ENCODE data around the gene STPG4. TPM values are rescaled to one million over a fixed set of nuclear protein-coding genes. Genes with fewer than 3 reads are reported as not detected.
A peak's percentile ranks its signal among the peaks of the same experiment; 100 is the strongest.

Gene STPG4
- total RNA-seq, 2 experiments from 2014 or later: 0.44 to 0.64 TPM

DNA sequence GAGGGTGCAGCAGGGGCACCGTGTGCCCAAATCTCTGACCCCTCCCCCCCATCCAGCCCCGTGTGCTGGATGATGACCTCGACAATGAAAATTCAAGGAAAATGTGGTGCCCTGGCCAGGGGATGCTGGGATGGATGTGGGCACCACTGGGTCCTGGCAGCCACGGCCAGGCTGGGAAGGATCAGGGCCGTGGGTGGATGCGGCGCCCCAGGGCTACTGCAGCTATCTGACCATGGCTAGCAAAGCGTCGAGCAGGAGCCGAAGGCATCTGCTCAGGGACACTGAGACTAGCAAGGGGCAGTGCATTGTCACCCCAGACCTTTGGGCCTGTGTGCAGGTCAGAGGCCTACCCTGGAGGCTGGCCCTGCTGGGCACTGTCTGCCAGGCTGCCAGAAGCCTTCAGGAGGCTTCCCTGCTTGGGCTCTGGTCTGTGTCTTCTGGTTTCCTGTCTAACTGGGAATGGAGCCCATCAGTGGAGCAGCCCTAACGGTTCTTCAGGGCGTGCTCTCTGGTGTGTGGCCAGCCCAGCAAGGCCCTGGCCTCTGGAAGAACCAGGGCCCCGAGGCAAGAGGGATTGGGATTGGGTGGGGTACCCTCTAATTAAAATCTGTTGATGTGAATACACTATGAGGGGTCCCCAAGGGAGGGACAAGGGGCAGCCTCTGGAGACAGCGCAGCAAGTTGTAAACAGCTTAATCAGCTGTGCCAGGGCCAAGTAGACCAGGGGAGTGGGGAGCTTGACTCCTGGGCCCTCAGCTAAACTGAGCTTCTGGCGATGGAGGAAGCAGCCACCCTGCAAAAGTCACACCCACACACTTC, 98.0 kb downstream of the STPG4 start:
- Mint-ChIP-seq H3K4me3 (no peak overlapping the region), H3K9me3 (no peaks in the 10 kb centered on the region), H3K27me3 (no peaks in the 10 kb centered on the region), H3K27ac (peak overlapping the region; percentile 86), H3K36me3 (ENCODE audit: low read depth) (peaks cover 21% of the 10 kb centered on the region), H3K4me1 (peaks cover 19% of the 10 kb centered on the region)
- no peak for DNase-seq
- POLR2A ChIA-PET: no interaction called here
- CTCF ChIA-PET: interaction anchor here (1.6 kb wide), 1 partner anchor 12 kb away, joined by 4 read pairs; no protein-coding TSS in a partner anchor

DNA sequence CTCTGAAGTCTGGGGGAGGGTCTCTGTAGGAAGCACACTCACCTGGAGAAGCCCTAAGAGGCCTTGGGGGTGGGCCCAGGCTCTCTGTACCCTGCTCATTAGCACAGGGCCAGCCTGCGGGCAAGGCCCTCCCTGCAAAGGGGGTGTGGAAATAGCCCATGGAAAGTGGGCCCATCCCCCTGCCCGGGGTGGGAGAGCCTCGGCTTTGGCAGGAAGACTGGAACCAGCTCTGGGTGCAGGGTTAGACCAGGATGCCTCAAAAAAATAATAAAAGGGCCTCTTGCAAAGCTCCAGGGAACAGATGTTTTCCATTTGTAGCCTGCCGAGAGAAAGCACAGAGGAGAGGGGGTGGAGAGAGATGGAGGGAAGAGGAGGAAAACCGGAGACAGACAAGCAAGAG, 98.7 kb downstream of the STPG4 start:
- DNase-seq: no peak
- H3K27ac Mint-ChIP-seq: peak overlapping the region; percentile 36
- H3K9me3 Mint-ChIP-seq: no peaks in the 10 kb centered on the region
- H3K4me3 Mint-ChIP-seq: no peak overlapping the region
- H3K4me1 Mint-ChIP-seq: peaks cover 19% of the 10 kb centered on the region
- ChIA-PET POLR2A (no interaction called here), CTCF (interaction anchor here (1.6 kb wide), 1 partner anchor 11 kb away, joined by 4 read pairs; no protein-coding TSS in a partner anchor)
- H3K36me3 Mint-ChIP-seq (ENCODE audit: low read depth): peaks cover 24% of the 10 kb centered on the region
- no peaks in the 10 kb centered on the region for H3K27me3 Mint-ChIP-seq

DNA sequence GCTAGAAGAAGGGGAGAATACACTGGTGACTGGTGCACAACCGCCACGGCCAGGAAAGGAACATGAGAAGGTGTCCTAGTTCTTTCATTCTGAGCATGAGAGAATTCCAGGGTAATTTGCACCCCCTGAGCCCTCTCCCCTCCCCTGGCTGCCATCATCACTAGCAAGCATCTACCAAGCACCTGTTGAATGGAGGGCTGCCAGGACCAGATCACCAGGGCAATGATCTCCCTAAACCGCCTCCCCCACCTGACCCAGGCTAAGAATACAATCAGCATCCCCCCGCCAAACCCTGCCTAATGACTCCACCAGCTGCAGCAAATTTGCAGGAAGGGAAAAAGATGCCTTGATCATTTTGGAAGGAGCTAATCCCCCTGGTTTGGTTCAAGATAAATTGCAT, 100.2 kb downstream of the STPG4 start:
- Mint-ChIP-seq H3K36me3 (ENCODE audit: low read depth) (peaks cover 23% of the 10 kb centered on the region), H3K27me3 (no peaks in the 10 kb centered on the region)

DNA sequence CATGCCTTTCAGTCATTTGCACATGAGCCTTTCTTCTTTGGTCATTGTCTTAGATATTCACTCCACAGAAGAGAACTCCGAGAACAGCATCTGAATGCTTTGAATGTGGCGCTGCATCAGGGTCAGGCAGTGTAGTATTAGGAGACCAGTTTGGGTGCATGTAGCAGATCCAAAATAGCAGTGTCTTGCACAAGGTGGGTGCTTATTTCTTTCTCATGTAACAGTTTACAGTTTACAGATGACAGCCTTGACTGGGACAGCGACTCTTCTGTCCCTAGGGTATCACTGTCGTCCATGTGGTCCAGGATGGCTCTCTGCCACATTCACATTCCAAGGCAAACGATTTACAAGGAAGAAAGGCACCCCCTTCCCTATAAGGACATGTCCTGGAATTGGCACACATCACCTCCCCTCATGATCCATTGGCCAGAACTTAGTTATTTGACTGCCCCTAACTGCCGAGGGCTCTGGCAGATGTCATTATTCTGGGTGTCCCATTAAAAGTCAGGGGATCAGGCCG, 101.0 kb downstream of the STPG4 start:
- CTCF ChIA-PET: no interaction called here
- DNase-seq: no peak
- peaks cover 21% of the 10 kb centered on the region for H3K36me3 Mint-ChIP-seq (ENCODE audit: low read depth)
- no peaks in the 10 kb centered on the region for H3K27me3 Mint-ChIP-seq
- no peak overlapping the region for H3K4me3 Mint-ChIP-seq
- POLR2A ChIA-PET: no interaction called here
- no peak overlapping the region for H3K27ac Mint-ChIP-seq
- no peaks in the 10 kb centered on the region for H3K9me3 Mint-ChIP-seq
- peaks cover 19% of the 10 kb centered on the region for H3K4me1 Mint-ChIP-seq

More for the DNA sequence above, 100.2 kb downstream of the STPG4 start:
- Mint-ChIP-seq H3K9me3 (no peaks in the 10 kb centered on the region), H3K4me3 (no peak overlapping the region), H3K27ac (no peak overlapping the region), H3K4me1 (peaks cover 19% of the 10 kb centered on the region)
- DNase-seq: no peak
- ChIA-PET POLR2A (no interaction called here), CTCF (no interaction called here)

DNA sequence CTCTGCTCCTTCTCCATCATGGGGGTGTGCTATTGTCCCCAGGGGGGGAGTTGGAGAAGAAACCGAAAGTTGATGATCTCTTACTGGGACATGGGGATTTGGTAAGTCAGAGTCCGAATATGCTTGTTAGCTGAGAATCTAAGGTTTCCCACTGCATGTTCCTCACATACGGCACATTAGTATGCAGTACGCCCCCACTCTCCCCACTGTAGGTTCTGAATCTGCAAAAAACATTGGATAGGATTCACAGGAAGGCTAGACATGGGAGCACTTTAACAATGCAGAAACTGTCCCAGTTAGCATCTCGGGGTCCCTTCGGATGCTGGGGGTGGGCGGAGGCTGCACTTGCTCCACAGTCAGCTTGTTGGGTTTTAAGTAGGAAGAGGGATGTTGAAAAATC, 102.3 kb downstream of the STPG4 start:
- H3K27me3 Mint-ChIP-seq: no peaks in the 10 kb centered on the region
- H3K4me3 Mint-ChIP-seq: no peak overlapping the region
- DNase-seq: no peak
- peaks cover 17% of the 10 kb centered on the region for H3K4me1 Mint-ChIP-seq
- CTCF ChIA-PET: no interaction called here
- H3K9me3 Mint-ChIP-seq: no peaks in the 10 kb centered on the region
- POLR2A ChIA-PET: no interaction called here
- no peak overlapping the region for H3K27ac Mint-ChIP-seq
- H3K36me3 Mint-ChIP-seq (ENCODE audit: low read depth): peaks cover 26% of the 10 kb centered on the region

DNA sequence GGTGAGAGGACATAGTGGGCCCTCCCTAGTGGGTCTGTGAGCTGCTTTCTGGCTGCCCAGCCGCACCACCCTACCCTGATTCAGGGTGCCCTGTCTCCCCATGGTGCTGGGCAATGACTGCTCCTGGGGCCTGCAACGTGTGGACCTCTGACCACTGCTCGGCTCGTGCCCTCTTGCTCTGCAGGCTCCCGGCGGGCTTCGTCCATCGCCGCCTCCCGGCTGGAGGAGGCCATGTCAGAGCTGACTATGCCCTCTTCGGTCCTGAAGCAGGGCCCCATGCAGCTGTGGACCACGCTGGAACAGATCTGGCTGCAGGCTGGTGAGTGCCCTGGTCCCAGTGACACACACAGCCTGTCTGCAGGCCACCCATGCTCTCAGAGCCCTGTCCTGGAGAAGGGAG, 103.5 kb downstream of the STPG4 start:
- Mint-ChIP-seq H3K27ac (no peak overlapping the region), H3K4me3 (no peak overlapping the region), H3K27me3 (no peaks in the 10 kb centered on the region), H3K4me1 (peaks cover 7% of the 10 kb centered on the region), H3K36me3 (ENCODE audit: low read depth) (peaks cover 26% of the 10 kb centered on the region), H3K9me3 (no peaks in the 10 kb centered on the region)
- POLR2A ChIA-PET: no interaction called here
- no peak for DNase-seq
- CTCF ChIA-PET: interaction anchor here (1.1 kb wide), 1 partner anchor 47 kb away, joined by 3 read pairs; no protein-coding TSS in a partner anchor

DNA sequence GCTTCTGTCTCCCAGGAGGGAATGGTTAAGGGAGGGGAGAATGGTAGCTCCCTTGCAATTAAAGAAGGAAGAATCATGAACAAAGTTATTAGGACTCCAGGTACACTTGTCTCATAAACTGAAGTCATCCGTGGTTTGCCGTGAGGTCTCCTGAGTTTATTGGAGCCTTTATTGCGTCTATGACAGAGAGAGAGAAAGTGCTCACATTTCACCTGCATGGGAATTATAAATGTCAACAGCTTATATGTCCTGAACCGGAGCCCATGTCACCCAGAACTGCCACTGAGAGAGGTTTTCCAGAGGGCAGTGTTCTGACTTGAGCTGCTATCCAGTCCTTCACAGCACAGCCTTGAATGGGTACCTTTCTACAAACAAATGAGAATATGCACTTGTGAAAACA, 104.3 kb downstream of the STPG4 start:
- H3K27ac Mint-ChIP-seq: no peak overlapping the region
- DNase-seq: no peak
- H3K9me3 Mint-ChIP-seq: no peaks in the 10 kb centered on the region
- no peak overlapping the region for H3K4me3 Mint-ChIP-seq
- POLR2A ChIA-PET: no interaction called here
- CTCF ChIA-PET: interaction anchor here (1.1 kb wide), 1 partner anchor 48 kb away, joined by 3 read pairs; no protein-coding TSS in a partner anchor
- H3K4me1 Mint-ChIP-seq: peaks cover 1% of the 10 kb centered on the region
- H3K27me3 Mint-ChIP-seq: no peaks in the 10 kb centered on the region
- H3K36me3 Mint-ChIP-seq (ENCODE audit: low read depth): peaks cover 32% of the 10 kb centered on the region

DNA sequence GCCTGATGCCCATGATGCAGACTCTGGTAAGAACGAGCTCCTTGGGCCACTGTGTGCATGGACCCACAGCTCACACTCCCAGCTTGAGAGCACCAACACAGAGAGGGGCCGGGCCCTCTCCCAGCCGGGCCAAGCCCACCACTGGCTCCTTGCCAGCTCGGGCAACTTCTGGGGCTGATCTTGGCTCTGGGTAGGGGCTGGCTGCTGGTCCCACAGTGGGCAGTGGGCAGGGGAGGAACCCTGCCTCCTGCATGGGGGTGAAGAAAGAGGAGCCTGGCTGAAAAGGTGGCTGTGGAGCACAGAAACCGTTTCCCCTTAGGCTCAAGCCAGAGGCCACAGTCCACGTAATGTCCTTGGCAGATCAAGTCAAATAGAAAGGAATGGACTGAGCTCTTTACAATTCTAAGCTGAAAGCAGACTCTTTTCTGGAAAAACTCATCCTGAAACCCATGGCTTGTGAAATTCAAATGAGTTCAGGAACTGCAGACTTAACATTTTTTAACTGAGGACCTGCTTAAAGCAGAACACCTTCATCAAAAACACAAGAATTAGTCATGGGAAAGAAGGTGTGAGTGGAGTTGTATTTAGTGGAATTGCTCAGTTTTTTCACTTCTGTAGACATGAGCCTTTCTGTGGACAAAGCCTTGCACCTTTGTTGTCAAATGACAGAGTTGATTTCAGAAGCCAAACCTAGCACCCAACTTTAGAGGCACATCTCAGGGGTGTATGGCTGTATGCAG, 104.9 kb downstream of the STPG4 start:
- H3K9me3 Mint-ChIP-seq: no peaks in the 10 kb centered on the region
- peaks cover 1% of the 10 kb centered on the region for H3K4me1 Mint-ChIP-seq
- H3K27ac Mint-ChIP-seq: no peak overlapping the region
- CTCF ChIA-PET: interaction anchor here (1.1 kb wide), 1 partner anchor 48 kb away, joined by 3 read pairs; no protein-coding TSS in a partner anchor
- no peak overlapping the region for H3K4me3 Mint-ChIP-seq
- H3K27me3 Mint-ChIP-seq: no peaks in the 10 kb centered on the region
- DNase-seq: no peak
- H3K36me3 Mint-ChIP-seq (ENCODE audit: low read depth): peaks cover 35% of the 10 kb centered on the region
- POLR2A ChIA-PET: no interaction called here

DNA sequence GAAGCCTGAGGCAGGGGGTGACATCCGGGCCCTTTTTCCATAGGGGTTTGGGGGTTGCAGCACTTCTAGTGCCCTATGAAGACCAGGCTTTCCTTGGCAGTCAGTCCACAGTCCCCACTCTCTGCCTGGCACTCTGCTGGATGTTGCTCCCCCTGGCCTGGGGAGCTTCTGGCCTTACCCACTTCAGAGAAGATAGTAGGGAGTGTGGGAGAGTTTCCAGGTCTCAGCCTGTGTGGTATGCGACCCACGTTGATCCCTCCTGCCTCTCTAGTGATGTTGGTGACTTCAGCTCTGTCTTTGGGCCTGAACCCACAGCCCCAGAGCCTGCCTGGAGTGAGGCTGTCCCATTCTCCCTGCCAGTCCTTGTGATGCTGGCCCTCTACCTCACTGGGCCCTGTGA, 105.6 kb downstream of the STPG4 start:
- Mint-ChIP-seq H3K4me1 (peaks cover 1% of the 10 kb centered on the region), H3K4me3 (no peak overlapping the region), H3K9me3 (no peaks in the 10 kb centered on the region), H3K27me3 (no peaks in the 10 kb centered on the region), H3K36me3 (ENCODE audit: low read depth) (peaks cover 35% of the 10 kb centered on the region), H3K27ac (no peak overlapping the region)
- POLR2A ChIA-PET: no interaction called here
- DNase-seq: no peak
- CTCF ChIA-PET: no interaction called here

DNA sequence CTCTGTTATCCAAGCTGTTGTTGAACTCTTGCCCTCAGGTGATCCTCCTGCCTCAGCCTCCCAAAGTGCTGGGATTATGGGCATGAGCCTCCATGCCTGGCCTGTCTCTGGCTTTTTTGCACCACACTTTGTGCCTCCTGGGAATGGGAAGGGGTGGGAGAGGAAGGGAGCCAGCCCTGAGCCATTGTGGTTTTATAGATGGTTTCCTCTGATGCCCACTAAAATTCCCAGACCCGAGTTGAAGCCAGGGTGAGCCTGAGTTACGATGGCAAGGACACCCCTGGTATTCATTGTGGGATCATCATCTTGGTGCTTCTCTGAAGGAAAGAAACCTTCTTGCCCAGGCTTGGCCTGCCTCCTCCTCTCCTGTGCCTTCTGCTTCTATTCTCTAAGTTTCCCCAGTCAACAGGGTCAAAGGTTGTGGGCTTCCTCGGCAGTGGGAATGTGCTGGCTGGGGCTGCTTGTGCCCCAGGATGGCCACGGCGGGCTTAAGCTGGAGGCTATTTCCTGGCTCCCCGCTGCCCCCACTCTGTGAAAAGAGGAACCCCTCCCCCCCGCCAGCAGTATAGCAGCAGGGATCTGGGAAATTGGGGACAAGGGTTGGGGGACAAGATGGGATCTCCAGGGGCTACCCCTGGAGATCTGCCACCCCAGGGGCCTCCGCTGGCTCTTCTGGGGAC, 106.2 kb downstream of the STPG4 start:
- H3K9me3 Mint-ChIP-seq: no peaks in the 10 kb centered on the region
- no peak overlapping the region for H3K4me3 Mint-ChIP-seq
- H3K27ac Mint-ChIP-seq: no peak overlapping the region
- POLR2A ChIA-PET: no interaction called here
- DNase-seq: no peak
- H3K27me3 Mint-ChIP-seq: no peaks in the 10 kb centered on the region
- CTCF ChIA-PET: no interaction called here
- H3K4me1 Mint-ChIP-seq: peaks cover 1% of the 10 kb centered on the region
- H3K36me3 Mint-ChIP-seq (ENCODE audit: low read depth): peaks cover 32% of the 10 kb centered on the region

DNA sequence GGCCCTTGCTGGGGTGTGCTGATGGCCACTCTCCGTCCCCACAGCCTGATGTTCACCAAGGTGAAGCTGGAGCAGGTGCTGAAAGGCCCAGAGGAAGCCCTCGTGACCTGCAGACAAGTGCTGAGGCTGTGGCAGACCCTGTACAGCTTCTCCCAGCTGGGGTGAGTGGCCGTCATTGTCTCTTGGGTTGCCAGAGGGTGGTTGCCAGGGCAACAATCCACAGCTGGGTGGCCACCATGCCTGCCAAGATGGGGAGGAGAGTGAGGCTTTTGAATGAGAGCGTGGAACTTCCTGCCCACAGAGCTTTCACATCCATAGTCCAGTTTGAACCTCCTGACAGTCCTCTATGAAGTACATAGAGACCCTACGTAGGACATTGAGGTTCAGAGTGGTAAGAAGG, 108.8 kb downstream of the STPG4 start:
- no peak overlapping the region for H3K4me3 Mint-ChIP-seq
- H3K27me3 Mint-ChIP-seq: no peaks in the 10 kb centered on the region
- peaks cover 1% of the 10 kb centered on the region for H3K4me1 Mint-ChIP-seq
- DNase-seq: no peak
- CTCF ChIA-PET: interaction anchor here (0.9 kb wide), 1 partner anchor 10 kb away, joined by 3 read pairs; no protein-coding TSS in a partner anchor
- peaks cover 25% of the 10 kb centered on the region for H3K36me3 Mint-ChIP-seq (ENCODE audit: low read depth)
- no peak overlapping the region for H3K27ac Mint-ChIP-seq
- H3K9me3 Mint-ChIP-seq: no peaks in the 10 kb centered on the region
- POLR2A ChIA-PET: no interaction called here

DNA sequence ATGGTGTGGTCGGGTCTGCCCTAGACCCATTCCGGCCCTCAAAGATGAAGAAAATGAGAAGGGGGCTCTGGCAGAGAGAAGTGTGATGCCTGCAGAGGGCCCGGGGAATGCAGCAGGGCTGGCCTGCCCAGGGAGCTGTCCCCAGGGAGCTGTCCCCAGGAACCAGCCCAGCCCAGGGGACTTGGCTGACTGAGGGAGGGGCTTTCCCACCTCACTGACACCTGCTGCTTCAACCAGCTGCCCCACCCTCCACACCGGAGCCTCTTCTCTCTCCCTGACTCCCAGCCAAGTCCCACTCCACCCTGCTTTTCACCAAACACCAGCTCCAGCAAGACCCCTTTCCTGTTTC, 111.2 kb downstream of the STPG4 start:
- Mint-ChIP-seq H3K27ac (peak overlapping the region; percentile 52), H3K9me3 (no peaks in the 10 kb centered on the region), H3K4me3 (no peak overlapping the region), H3K27me3 (no peaks in the 10 kb centered on the region), H3K36me3 (ENCODE audit: low read depth) (peaks cover 30% of the 10 kb centered on the region), H3K4me1 (peaks cover 10% of the 10 kb centered on the region)
- ChIA-PET CTCF (no interaction called here), POLR2A (no interaction called here)
- DNase-seq: no peak
